Measurements from ENCODE around the gene SIRPA.

SIRPA gene

GRCh38 chr20:1971893-1972586 lies 76.8 kb downstream of the SIRPA start:
- no peak for TF ChIP-seq CTCF (IDR thresholded peaks at IDR 0.05)
- H3K4me3 ChIP-seq (ENCODE audit: low read depth in 1 of 2, low read length in 1 of 2): no peak overlapping the region
- H3K27ac ChIP-seq: no peak overlapping the region
- H3K36me3 ChIP-seq: no peaks in the 10 kb centered on the region
- H3K9me3 ChIP-seq: no peaks in the 10 kb centered on the region
- H3K4me1 ChIP-seq (ENCODE audit: control insufficient read depth in 1 of 2, insufficient read depth in 1 of 2, low read depth in 1 of 2, low read length in 1 of 2): peaks cover 7 to 8% of the 10 kb centered on the region in 2 experiments
- H3K27me3 ChIP-seq: peaks cover 2% of the 10 kb centered on the region

- H3K27me3 ChIP-seq: peaks cover 20% of the 10 kb centered on the region
- H3K4me1 ChIP-seq (ENCODE audit: control insufficient read depth in 1 of 2, insufficient read depth in 1 of 2, low read depth in 1 of 2, low read length in 1 of 2): peaks cover 3 to 7% of the 10 kb centered on the region in 2 experiments
- no peak overlapping the region for H3K27ac ChIP-seq
- H3K9me3 ChIP-seq: no peaks in the 10 kb centered on the region
- no peak overlapping the region for H3K4me3 ChIP-seq (ENCODE audit: low read depth in 1 of 2, low read length in 1 of 2)
- no peaks in the 10 kb centered on the region for H3K36me3 ChIP-seq
- TF ChIP-seq CTCF (IDR thresholded peaks at IDR 0.05): no peak
These were observed 78.6 kb downstream of the SIRPA start for GRCh38 chr20:1973601-1974440.

GRCh38 chr20:1975291-1975690 lies 80.1 kb downstream of the SIRPA start:
- no peaks in the 10 kb centered on the region for H3K36me3 ChIP-seq
- H3K4me3 ChIP-seq (ENCODE audit: low read depth in 1 of 2, low read length in 1 of 2): no peak overlapping the region
- peaks cover 35% of the 10 kb centered on the region for H3K27me3 ChIP-seq
- no peaks in the 10 kb centered on the region for H3K9me3 ChIP-seq
- no peak for TF ChIP-seq CTCF (IDR thresholded peaks at IDR 0.05)
- no peak overlapping the region for H3K27ac ChIP-seq
- H3K4me1 ChIP-seq (ENCODE audit: control insufficient read depth in 1 of 2, insufficient read depth in 1 of 2, low read depth in 1 of 2, low read length in 1 of 2): peaks cover 3 to 7% of the 10 kb centered on the region in 2 experiments

- TF ChIP-seq CTCF (IDR thresholded peaks at IDR 0.05): no peak
- no peaks in the 10 kb centered on the region for H3K9me3 ChIP-seq
- H3K27ac ChIP-seq: no peak overlapping the region
- peaks cover 14 to 16% of the 10 kb centered on the region in 2 experiments for H3K4me1 ChIP-seq (ENCODE audit: control insufficient read depth in 1 of 2, insufficient read depth in 1 of 2, low read depth in 1 of 2, low read length in 1 of 2)
- peaks cover 56% of the 10 kb centered on the region for H3K27me3 ChIP-seq
- H3K36me3 ChIP-seq: no peaks in the 10 kb centered on the region
- no peak overlapping the region for H3K4me3 ChIP-seq (ENCODE audit: low read depth in 1 of 2, low read length in 1 of 2)
These were observed 84.0 kb downstream of the SIRPA start for GRCh38 chr20:1979106-1979778.

- no peak for TF ChIP-seq CTCF (IDR thresholded peaks at IDR 0.05)
- Histone ChIP-seq H3K9me3 (no peaks in the 10 kb centered on the region), H3K4me1 (ENCODE audit: control insufficient read depth in 1 of 2, insufficient read depth in 1 of 2, low read depth in 1 of 2, low read length in 1 of 2) (peaks cover 22 to 25% of the 10 kb centered on the region in 2 experiments), H3K36me3 (no peaks in the 10 kb centered on the region), H3K27ac (no peak overlapping the region), H3K4me3 (ENCODE audit: low read depth in 1 of 2, low read length in 1 of 2) (no peak overlapping the region), H3K27me3 (peaks cover 75% of the 10 kb centered on the region)
These were observed 87.5 kb downstream of the SIRPA start for GRCh38 chr20:1982686-1983085.

Data from neutrophil (primary cell).